H1 (cell line): ENCODE results near the gene PDK2.

ENCODE experiments used
- CEBPB ChIP-seq: IDR thresholded peaks from 2 replicates; pipeline ENCODE4 v1.6.1; 2012; ENCODE audit warnings: low read depth, low read length
- CHD1 ChIP-seq: IDR thresholded peaks from 2 replicates; pipeline ENCODE4 v1.6.1; 2012; ENCODE audit warnings: low read depth, low read length, improper control_type of control experiment
- CTCF ChIP-seq, 3 experiments: IDR thresholded peaks; 1 replicate in 2 of 3; 2 replicates in 1 of 3; pipeline versions ENCODE4 v1.5.1 to v1.6.1; 2011; ENCODE audit warnings: low read length in 3 of 3, mild to moderate bottlenecking in 3 of 3, inconsistent platforms in 2 of 3, low read depth in 1 of 3, moderate library complexity in 1 of 3; ENCODE audit not compliant: insufficient read depth in 1 of 3; ENCODE audit errors: control extremely low read depth in 1 of 3
- EGR1 ChIP-seq: IDR thresholded peaks from 2 replicates; pipeline ENCODE4 v1.6.1; 2011; ENCODE audit warnings: low read depth, low read length, borderline replicate concordance
- JUND ChIP-seq: IDR thresholded peaks from 2 replicates; pipeline ENCODE4 v1.6.1; 2011; ENCODE audit warnings: mild to moderate bottlenecking, improper control_type of control experiment, low read length
- NRF1 ChIP-seq: IDR thresholded peaks from 2 replicates; pipeline ENCODE4 v1.6.1; 2011; ENCODE audit warnings: mild to moderate bottlenecking, low read depth, low read length, improper control_type of control experiment
- POLR2A ChIP-seq, 2 experiments: IDR thresholded peaks; 1 replicate in 1 of 2; 2 replicates in 1 of 2; pipeline ENCODE4 v1.6.1; 2011; ENCODE audit warnings: low read depth in 2 of 2, low read length in 2 of 2, mild to moderate bottlenecking in 2 of 2; ENCODE audit errors: control extremely low read depth in 1 of 2
- SP2 ChIP-seq: IDR thresholded peaks from 2 replicates; pipeline ENCODE4 v1.6.1; 2012; ENCODE audit warnings: mild to moderate bottlenecking, low read length, inconsistent platforms
- TEAD4 ChIP-seq: IDR thresholded peaks from 2 replicates; pipeline ENCODE4 v1.6.1; 2012; ENCODE audit warnings: low read depth, low read length, inconsistent platforms, mixed read lengths
- YY1 ChIP-seq: IDR thresholded peaks from 2 replicates; pipeline ENCODE4 v1.6.1; 2011; ENCODE audit warnings: low read depth, mild to moderate bottlenecking, low read length
- TF ChIP-seq, protein P1 (sequence below): IDR thresholded peaks from 2 replicates; pipeline ENCODE4 v1.6.1; 2011; ENCODE audit warnings: low read depth, mild to moderate bottlenecking, low read length; ENCODE audit not compliant: insufficient read depth

DNA sequence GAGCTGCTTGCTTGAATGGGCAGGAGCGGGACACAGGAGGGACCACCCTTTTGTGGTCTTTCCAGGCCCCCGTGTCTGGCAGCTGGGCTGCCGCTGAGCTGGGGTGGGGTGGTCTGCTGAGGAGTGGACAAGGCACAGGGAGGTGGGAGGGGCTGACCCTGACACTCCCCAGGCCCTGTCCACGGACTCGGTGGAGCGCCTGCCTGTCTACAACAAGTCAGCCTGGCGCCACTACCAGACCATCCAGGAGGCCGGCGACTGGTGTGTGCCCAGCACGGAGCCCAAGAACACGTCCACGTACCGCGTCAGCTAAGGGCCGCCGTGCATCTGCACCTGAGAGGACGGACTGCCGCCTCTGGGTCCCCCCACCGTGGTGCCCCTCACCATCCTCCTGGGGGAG, 14.6 kb downstream of the PDK2 start:
- TF ChIP-seq TEAD4, result no peak
- TF ChIP-seq POLR2A (IDR thresholded peaks at IDR 0.05; ENCODE audit: control extremely low read depth in 1 of 2, low read depth in 2 of 2, low read length in 2 of 2), result no peak
- TF ChIP-seq EGR1, result no peak
- TF ChIP-seq JUND, result no peak
- TF ChIP-seq CHD1, result no peak
- TF ChIP-seq SP2, result no peak
- no peak for TF ChIP-seq CTCF (IDR thresholded peaks at IDR 0.05; ENCODE audit: control extremely low read depth in 1 of 3, insufficient read depth in 1 of 3, low read depth in 1 of 3, low read length in 3 of 3)
- TF ChIP-seq NRF1, result no peak
- TF ChIP-seq, protein P1, sequence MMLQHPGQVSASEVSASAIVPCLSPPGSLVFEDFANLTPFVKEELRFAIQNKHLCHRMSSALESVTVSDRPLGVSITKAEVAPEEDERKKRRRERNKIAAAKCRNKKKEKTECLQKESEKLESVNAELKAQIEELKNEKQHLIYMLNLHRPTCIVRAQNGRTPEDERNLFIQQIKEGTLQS, result no peak
- TF ChIP-seq CEBPB, result no peak
- no peak for TF ChIP-seq YY1
